ENCODE data around the gene CDC42SE2. TPM values are rescaled to one million over a fixed set of nuclear protein-coding genes. Genes with fewer than 3 reads are reported as not detected.

Gene CDC42SE2
- total RNA-seq, 4 donors from 2014 or later = 71.8 to 118 (median 91.8) TPM

- Histone ChIP-seq H3K4me3 (no peak overlapping the region), H3K36me3 (peaks cover 0 to under 1% (median 0%) of the 10 kb centered on the region in 4 donors), H3K4me1 (peaks cover 6 to 23% (median 13%) of the 10 kb centered on the region in 4 donors), H3K27ac (no peak overlapping the region), H3K9me3 (no peaks in the 10 kb centered on the region), H3K27me3 (no peaks in the 10 kb centered on the region)
- intact Hi-C loops (cut with DNase I; ENCODE audit: low total_unique reads) = no loop called here
- TF ChIP-seq CTCF (IDR thresholded peaks at IDR 0.05) (no peak), POLR2A (IDR thresholded peaks at IDR 0.05) (no peak), POLR2AphosphoS5 (IDR thresholded peaks at IDR 0.05) (no peak), EP300 (IDR thresholded peaks at IDR 0.05; ENCODE audit: low read depth) (no peak)
- in situ Hi-C loops (cut with MboI; ENCODE audit: low pct_ligation_motif_present in 1 of 4, low pct_unique_long_range_greater_than_20kb in 1 of 4, low sequenced_read_pairs in 3 of 4) = loop anchor here in 1 of 4 donors (25.0 kb wide), 1 partner anchor 224 kb away; the partner anchor contains the start of genes HINT1 and LYRM7
- no peak for DNase-seq
- WGBS, 2 donors (ENCODE audit: low coverage in 1 of 2) = 99 to 100% methylated on average over 1 to 3 of the region's 3 CpGs
Observed at GRCh38 chr5:131386124-131386523, 122.3 kb downstream of the CDC42SE2 start.

- no peaks in the 10 kb centered on the region for H3K9me3 ChIP-seq
- H3K27me3 ChIP-seq = no peaks in the 10 kb centered on the region
- H3K27ac ChIP-seq = no peak overlapping the region
- H3K4me1 ChIP-seq = peaks cover 6 to 17% (median 11%) of the 10 kb centered on the region in 4 donors
- intact Hi-C loops (cut with DNase I; ENCODE audit: low total_unique reads) = no loop called here
- WGBS, 2 donors (ENCODE audit: low coverage in 1 of 2) = 29 to 39% methylated on average over 4 of the region's 4 CpGs
- H3K36me3 ChIP-seq = peaks cover 0 to 5% (median 0%) of the 10 kb centered on the region in 4 donors
- DNase-seq = no peak
- in situ Hi-C loops (cut with MboI; ENCODE audit: low pct_ligation_motif_present in 1 of 4, low pct_unique_long_range_greater_than_20kb in 1 of 4, low sequenced_read_pairs in 3 of 4) = loop anchor here in 1 of 4 donors (25.0 kb wide), 1 partner anchor 224 kb away; the partner anchor contains the start of genes HINT1 and LYRM7
- TF ChIP-seq POLR2AphosphoS5 (IDR thresholded peaks at IDR 0.05) = no peak
- TF ChIP-seq CTCF (IDR thresholded peaks at IDR 0.05) = no peak
- TF ChIP-seq EP300 (IDR thresholded peaks at IDR 0.05; ENCODE audit: low read depth) = no peak
- TF ChIP-seq POLR2A (IDR thresholded peaks at IDR 0.05) = no peak
- H3K4me3 ChIP-seq = no peak overlapping the region
Observed at GRCh38 chr5:131386779-131387178, 122.9 kb downstream of the CDC42SE2 start.

GRCh38 chr5:131387255-131387654 lies 123.4 kb downstream of the CDC42SE2 start:
- Histone ChIP-seq H3K4me3 (no peak overlapping the region), H3K27ac (no peak overlapping the region), H3K36me3 (peaks cover 0 to 7% (median 0%) of the 10 kb centered on the region in 4 donors), H3K9me3 (no peaks in the 10 kb centered on the region), H3K27me3 (no peaks in the 10 kb centered on the region), H3K4me1 (peaks cover 4 to 15% (median 8%) of the 10 kb centered on the region in 4 donors)
- TF ChIP-seq POLR2AphosphoS5 (IDR thresholded peaks at IDR 0.05) = no peak
- TF ChIP-seq CTCF (IDR thresholded peaks at IDR 0.05) = no peak
- TF ChIP-seq EP300 (IDR thresholded peaks at IDR 0.05; ENCODE audit: low read depth) = no peak
- TF ChIP-seq POLR2A (IDR thresholded peaks at IDR 0.05) = no peak
- 92 to 96% methylated on average over 6 of the region's 6 CpGs for WGBS, 2 donors (ENCODE audit: low coverage in 1 of 2)
- in situ Hi-C loops (cut with MboI; ENCODE audit: low pct_ligation_motif_present in 1 of 4, low pct_unique_long_range_greater_than_20kb in 1 of 4, low sequenced_read_pairs in 3 of 4) (loop anchor here in 1 of 4 donors (25.0 kb wide), 1 partner anchor 225 kb away; the partner anchor contains the start of genes HINT1 and LYRM7), intact Hi-C loops (cut with DNase I; ENCODE audit: low total_unique reads) (no loop called here)
- no peak for DNase-seq

- no peak for TF ChIP-seq POLR2AphosphoS5 (IDR thresholded peaks at IDR 0.05)
- no peak for TF ChIP-seq CTCF (IDR thresholded peaks at IDR 0.05)
- no peak for TF ChIP-seq POLR2A (IDR thresholded peaks at IDR 0.05)
- TF ChIP-seq EP300 (IDR thresholded peaks at IDR 0.05; ENCODE audit: low read depth) = no peak
- Histone ChIP-seq H3K9me3 (no peaks in the 10 kb centered on the region), H3K27me3 (no peaks in the 10 kb centered on the region), H3K27ac (no peak overlapping the region), H3K4me3 (no peak overlapping the region), H3K36me3 (peaks cover 0 to 7% (median 0%) of the 10 kb centered on the region in 4 donors), H3K4me1 (peaks cover 0 to 11% (median 2%) of the 10 kb centered on the region in 4 donors)
- in situ Hi-C loops (cut with MboI; ENCODE audit: low pct_ligation_motif_present in 1 of 4, low pct_unique_long_range_greater_than_20kb in 1 of 4, low sequenced_read_pairs in 3 of 4) (loop anchor here in 1 of 4 donors (25.0 kb wide), 1 partner anchor 227 kb away; the partner anchor contains the start of genes HINT1 and LYRM7), intact Hi-C loops (cut with DNase I; ENCODE audit: low total_unique reads) (no loop called here)
- DNase-seq = no peak
- WGBS, 2 donors (ENCODE audit: low coverage in 1 of 2) = 76 to 81% methylated on average over 4 of the region's 4 CpGs
Observed at GRCh38 chr5:131389096-131389868, 125.4 kb downstream of the CDC42SE2 start.
